ENCODE results near the gene DNM2. TPM values are rescaled to one million over a fixed set of nuclear protein-coding genes. Genes with fewer than 3 reads are reported as not detected.

The DNM2 gene
- total and polyA plus RNA-seq, 9 of the 15 experiments (the other 6 are each of a cell fraction or from before 2014, with no cell fraction given): 2.2 to 161 (median 72.6) TPM

GRCh38 chr19:10695401-10696398 lies 22.2 kb upstream of the DNM2 start (continued):
- TF ChIP-seq NR1H2 (CRISPR knock-in tag; IDR thresholded peaks at IDR 0.05): peak; percentile 85; the same call in 1 of the 2 replicates
- TF ChIP-seq FIP1L1 (IDR thresholded peaks at IDR 0.05; ENCODE audit: low read depth, low read length, poor library complexity, severe bottlenecking): peak; percentile 29
- peak; percentile 68 for TF ChIP-seq CREM (IDR thresholded peaks at IDR 0.05; ENCODE audit: low read depth)
- TF ChIP-seq ZKSCAN1 (IDR thresholded peaks at IDR 0.05; ENCODE audit: low read depth, low read length): peak; percentile 31; the same call in 1 of the 2 replicates
- peak; percentile 83; the same call in 1 of the 2 replicates for TF ChIP-seq AFF4 (CRISPR knock-in tag; IDR thresholded peaks at IDR 0.05)
- 0 out of 4 replicates have a peak, but pooled peaks of 1 of the 2 experiments have one; percentile 53 for TF ChIP-seq MLX (CRISPR knock-in tag; conservative IDR thresholded peaks at IDR 0.05)
- peak; percentile 28; the same call in 1 of the 2 replicates for TF ChIP-seq NR4A1 (CRISPR knock-in tag; IDR thresholded peaks at IDR 0.05)
- TF ChIP-seq NR4A1 (tag; IDR thresholded peaks at IDR 0.05): no peak
- peak; percentile 63; the same call in 1 of the 2 replicates for TF ChIP-seq ZBTB2 (IDR thresholded peaks at IDR 0.05)
- TF ChIP-seq CEBPB (tag; IDR thresholded peaks at IDR 0.05): peak; percentile 89
- 0 out of 2 replicates have a peak, but pooled peaks have one; percentile 45 for TF ChIP-seq JUN (IDR thresholded peaks at IDR 0.05; ENCODE audit: borderline replicate concordance, low read depth, low read length)
- no peak for TF ChIP-seq JUN (CRISPR knock-in tag; IDR thresholded peaks at IDR 0.05; ENCODE audit: borderline replicate concordance)
- no peak for TF ChIP-seq FOXA3 (CRISPR knock-in tag; conservative IDR thresholded peaks at IDR 0.05 in 1 of 2, IDR thresholded peaks at IDR 0.05 in 1 of 2)
- no peak for TF ChIP-seq SRSF7 (optimal IDR thresholded peaks at IDR 0.05; ENCODE audit: low read depth, low read length)
- TF ChIP-seq IRF1 (CRISPR knock-in tag; IDR thresholded peaks at IDR 0.05; ENCODE audit: borderline replicate concordance): peak; percentile 45; the same call in 1 of the 2 replicates
- no peak; the same call in 1 of the 2 replicates for TF ChIP-seq PREB (CRISPR knock-in tag; IDR thresholded peaks at IDR 0.05)
- peak; percentile 35; the same call in 1 of the 2 replicates for TF ChIP-seq ZFX (CRISPR knock-in tag; IDR thresholded peaks at IDR 0.05)
